Retinal pigment epithelial cell (primary cell): Measurements from ENCODE around the gene LRRC4.

ENCODE experiments used
- DNase-seq: peaks from one replicate; pipeline ENCODE4 v3.0.0-alpha.2; 2010; ENCODE audit warnings: low read depth
- H3K4me3 ChIP-seq: 2 replicates; pipeline ENCODE4 v1.5.1; 2011; ENCODE audit warnings: mild to moderate bottlenecking, low read length, control low read depth, moderate library complexity
- CTCF ChIP-seq: conservative IDR thresholded peaks from 2 replicates; pipeline ENCODE4 v1.5.1; 2011; ENCODE audit warnings: low read depth, low read length, control low read depth, inconsistent platforms

The LRRC4 gene

GRCh38 chr7:128069373-128070364 lies 38.4 kb upstream of the LRRC4 start:
- no peak overlapping the region for H3K4me3 ChIP-seq
- no peak for TF ChIP-seq CTCF
- no peak for DNase-seq

- no peak for DNase-seq
- no peak overlapping the region for H3K4me3 ChIP-seq
- TF ChIP-seq CTCF = no peak
These were observed 37.5 kb upstream of the LRRC4 start for GRCh38 chr7:128068785-128069184.

- no peak overlapping the region for H3K4me3 ChIP-seq
- DNase-seq = no peak
- TF ChIP-seq CTCF = no peak
These were observed 36.7 kb upstream of the LRRC4 start for GRCh38 chr7:128067983-128068382.

- no peak for DNase-seq
- TF ChIP-seq CTCF = peak; percentile 13
- H3K4me3 ChIP-seq = no peak overlapping the region
These were observed 35.6 kb upstream of the LRRC4 start for GRCh38 chr7:128066858-128067257.

GRCh38 chr7:128066395-128066794 lies 35.2 kb upstream of the LRRC4 start:
- no peak for DNase-seq
- no peak overlapping the region for H3K4me3 ChIP-seq
- TF ChIP-seq CTCF = no peak

GRCh38 chr7:128065872-128066271 lies 34.6 kb upstream of the LRRC4 start:
- no peak for TF ChIP-seq CTCF
- no peak for DNase-seq

GRCh38 chr7:128063088-128063487 lies 31.9 kb upstream of the LRRC4 start:
- no peak for TF ChIP-seq CTCF
- no peak overlapping the region for H3K4me3 ChIP-seq
- DNase-seq = no peak

More at GRCh38 chr7:128065872-128066271, 34.6 kb upstream of the LRRC4 start:
- no peak overlapping the region for H3K4me3 ChIP-seq
